ENCODE measurements around the gene KRT77. TPM values are rescaled to one million over a fixed set of nuclear protein-coding genes. Genes with fewer than 3 reads are reported as not detected.
"Not testable (repeated sequence)": the region's sequence is repeated elsewhere in the genome, so short reads cannot be mapped to it uniquely, and the experiment has no call there.

Gene KRT77
- total RNA-seq, 1 donor from 2014 or later = 0.96 TPM

DNA sequence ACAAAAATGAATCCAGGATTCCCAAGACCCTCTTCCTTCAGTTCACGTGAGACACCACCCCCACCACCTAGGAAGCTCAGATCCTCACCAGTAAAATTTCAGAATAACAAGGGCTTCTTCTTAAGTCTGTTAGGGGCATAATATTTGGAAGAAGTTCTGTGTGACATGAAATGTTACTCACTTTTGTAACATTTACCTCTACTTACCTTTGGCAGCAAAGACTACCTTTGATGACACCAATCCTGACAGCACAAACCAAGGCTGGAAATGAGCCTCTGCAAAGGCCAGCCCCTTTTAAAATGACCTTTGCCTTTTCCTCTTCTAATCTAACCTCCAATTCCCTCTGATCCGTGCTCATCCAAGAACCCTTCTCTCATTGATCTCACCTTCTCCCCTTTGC lies 19.4 kb upstream of the KRT77 start:
- no peak for DNase-seq (ENCODE audit: low spot score)

DNA sequence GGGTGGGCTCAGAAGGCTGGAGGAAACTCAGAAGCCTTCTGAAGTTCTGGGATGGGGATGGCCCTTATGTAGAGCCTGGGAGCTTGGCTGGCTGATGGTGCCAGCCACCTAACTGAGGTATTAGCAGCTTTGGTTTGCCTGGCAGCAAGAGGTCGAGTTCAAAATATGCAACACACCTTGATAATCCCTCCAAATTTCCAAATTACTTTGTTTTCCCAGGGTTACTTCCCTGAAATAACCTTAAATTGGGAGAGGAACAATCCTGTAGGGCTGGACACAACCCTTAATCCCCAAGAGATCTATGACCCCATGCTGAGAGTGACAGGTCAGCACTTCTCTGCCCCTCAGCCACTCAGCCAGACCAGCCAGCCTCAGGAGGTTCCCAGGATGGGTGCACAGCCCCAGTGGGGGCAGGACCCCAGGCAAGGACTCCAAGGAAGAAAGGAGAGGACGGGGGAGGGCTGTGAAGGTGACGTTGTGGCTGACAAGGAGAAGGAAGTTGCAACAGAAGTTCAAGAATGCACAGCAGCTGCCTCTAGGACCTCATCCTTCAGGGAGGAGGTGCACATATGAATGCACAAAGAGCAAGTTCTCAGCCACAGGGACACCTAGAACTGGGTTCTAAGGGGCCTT lies 18.6 kb upstream of the KRT77 start:
- DNase-seq (ENCODE audit: low spot score) = no peak

GRCh38 chr12:52720365-52720886 lies 17.1 kb upstream of the KRT77 start:
- no peak for DNase-seq (ENCODE audit: low spot score)

DNA sequence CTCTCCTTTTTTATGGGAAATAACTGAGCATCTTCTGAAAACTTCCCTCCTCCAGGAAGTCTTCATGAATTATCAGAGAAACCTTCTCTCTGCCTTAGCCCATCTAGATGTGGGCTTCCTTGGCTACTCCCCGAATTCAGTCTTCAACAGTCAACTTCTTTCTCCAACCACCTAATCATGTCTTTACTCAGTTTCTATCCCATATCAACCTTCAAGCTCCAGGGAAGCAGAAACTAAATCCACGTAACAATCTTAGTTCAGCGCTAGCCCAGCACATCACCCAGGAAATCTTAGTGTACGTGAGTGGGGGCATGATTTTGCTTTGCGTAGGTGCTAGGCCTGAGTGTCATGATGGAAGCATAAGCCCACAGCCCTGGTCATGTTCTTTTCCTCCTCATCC lies 12.7 kb upstream of the KRT77 start:
- no peak for DNase-seq (ENCODE audit: low spot score)

GRCh38 chr12:52715416-52715815 lies 12.1 kb upstream of the KRT77 start:
- no peak for DNase-seq (ENCODE audit: low spot score)

DNA sequence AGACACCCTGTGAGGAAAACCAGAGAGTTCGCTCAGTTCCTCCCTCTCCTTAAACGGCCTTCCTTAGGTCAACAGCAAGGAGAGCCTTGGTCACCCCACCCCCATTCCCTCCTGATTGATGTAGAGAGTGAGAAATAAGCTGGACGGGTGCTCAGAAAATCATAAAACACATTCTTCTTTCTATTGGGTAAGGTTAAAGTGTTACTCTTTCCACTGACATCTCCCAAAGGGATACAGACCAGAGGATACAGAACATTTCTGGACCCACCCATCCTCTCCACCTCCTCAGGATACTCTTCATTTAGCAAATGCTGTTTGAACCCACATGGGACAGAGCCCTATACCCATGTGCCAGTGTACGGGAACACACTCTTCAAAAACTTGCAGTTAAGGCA lies 11.6 kb upstream of the KRT77 start:
- DNase-seq (ENCODE audit: low spot score) = no peak

- DNase-seq (ENCODE audit: low spot score) = peak; percentile 12
Measured at GRCh38 chr12:52713960-52714886, 10.9 kb upstream of the KRT77 start.

DNA sequence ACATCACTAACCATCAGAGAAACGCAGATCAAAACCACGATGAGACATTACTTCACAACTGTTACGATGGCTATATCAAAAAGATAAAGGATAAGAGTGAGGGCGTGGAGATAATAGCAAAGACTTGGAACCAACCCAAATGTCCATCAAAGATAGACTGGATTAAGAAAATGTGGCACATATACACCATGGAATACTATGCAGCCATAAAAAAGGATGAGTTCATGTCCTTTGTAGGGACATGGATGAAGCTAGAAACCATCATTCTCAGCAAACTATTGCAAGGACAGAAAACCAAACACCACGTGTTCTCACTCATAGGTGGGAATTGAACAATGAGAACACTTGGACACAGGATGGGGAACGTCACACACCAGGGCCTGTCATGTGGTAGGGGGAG lies 8.8 kb upstream of the KRT77 start:
- DNase-seq (ENCODE audit: low spot score) = not testable (repeated sequence)

DNA sequence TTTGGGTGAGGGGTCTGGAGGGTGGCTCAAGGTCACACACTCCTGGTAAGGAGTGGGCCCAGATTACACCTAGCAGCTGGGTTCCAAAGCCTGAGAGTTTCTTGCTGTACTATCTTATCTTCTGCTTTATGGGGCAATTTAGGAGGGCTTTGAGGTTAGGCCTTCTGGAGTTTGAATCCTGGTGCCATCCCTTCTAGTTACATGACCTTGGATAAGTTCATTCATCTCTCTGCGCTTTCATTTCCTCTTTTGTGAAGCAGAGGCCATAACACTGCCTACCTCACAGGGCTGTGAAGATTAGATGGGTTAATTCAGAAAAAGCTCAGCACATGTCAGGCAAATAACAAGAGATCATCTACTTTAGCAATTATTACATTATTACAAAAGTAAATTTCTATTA lies 7.4 kb upstream of the KRT77 start:
- DNase-seq (ENCODE audit: low spot score) = no peak

DNA sequence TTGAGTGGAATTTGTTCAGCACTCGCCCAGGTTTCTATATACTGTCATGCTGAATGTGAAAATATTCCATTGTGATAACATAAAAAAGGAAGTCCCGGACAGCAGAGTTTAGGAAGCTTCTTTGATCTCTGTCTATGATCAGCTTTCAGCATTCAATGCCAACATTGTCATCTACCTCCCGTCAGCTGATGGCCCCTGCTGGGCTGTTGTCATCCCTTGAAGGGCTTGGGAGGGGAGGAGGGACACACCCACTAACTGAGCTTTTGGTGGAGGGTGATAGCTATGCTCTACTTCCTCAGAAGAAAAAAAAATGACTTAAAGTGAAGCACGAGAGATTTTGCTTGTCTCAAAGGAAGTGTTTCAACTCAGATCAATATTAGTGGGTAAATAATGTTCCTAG lies 4.7 kb upstream of the KRT77 start:
- DNase-seq (ENCODE audit: low spot score) = no peak

- no peak for DNase-seq (ENCODE audit: low spot score)
Measured at GRCh38 chr12:52704464-52704863, 1.1 kb upstream of the KRT77 start.

GRCh38 chr12:52703878-52704277 lies 554 bp upstream of the KRT77 start:
- DNase-seq (ENCODE audit: low spot score) = no peak

DNA sequence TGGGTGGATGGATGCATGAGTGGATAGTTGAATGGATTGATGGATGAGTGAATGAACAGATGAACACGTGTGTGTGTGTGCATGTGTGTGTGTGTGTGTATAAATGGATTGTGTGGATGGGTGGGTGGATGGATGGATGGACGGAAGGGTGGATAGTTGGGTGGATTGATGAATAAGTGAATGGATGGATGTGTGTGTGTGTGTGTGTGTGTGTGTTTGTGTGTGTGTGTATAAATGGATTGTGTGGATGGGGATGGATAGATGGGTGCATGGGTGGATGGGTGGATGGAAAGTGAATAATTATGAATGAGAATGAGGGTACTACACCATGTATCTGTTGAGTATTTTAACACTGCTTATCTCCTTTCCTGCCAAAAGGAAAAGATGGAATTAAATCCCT lies 986 bp downstream of the KRT77 start:
- no peak for DNase-seq (ENCODE audit: low spot score)

DNA sequence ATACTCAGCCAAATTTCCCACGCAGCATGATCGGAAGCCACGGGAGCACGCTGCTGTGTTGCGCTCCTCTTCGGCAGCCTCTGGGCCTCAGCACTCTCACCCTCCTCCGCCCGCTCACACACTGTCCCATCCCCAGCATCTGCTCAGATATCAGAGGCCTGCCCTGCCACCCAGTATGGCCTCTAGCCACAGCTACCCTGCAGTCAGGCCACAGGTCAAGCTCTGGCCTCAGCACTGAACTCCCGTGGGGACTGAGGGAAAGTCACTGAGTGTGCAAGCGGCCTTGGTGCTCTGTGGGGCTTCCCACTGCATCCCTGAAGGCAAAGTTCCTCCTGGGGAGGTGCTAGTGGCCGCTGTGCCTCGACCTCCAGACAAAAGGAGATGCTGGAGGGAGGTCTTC lies 2.0 kb downstream of the KRT77 start:
- no peak for DNase-seq (ENCODE audit: low spot score)

DNA sequence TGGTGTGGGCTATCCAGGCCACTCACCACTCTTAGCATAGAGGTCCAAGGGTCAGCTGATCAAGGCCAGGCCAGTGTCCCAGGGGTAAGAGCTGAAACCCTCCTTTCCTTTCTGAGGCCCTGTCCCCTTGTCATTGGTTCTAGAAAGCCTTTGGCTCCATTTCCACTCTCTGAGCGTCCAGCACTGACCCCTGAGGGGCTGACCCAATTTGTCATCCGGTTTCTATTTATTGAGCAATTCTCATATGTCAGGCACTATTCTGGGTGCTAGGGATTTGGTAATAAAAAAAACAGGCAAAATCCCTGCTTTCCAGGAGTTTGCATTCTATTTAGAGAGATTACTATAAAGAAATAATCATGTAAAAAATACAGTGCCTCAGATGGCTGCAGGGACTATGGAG lies 3.4 kb downstream of the KRT77 start:
- DNase-seq (ENCODE audit: low spot score) = no peak

DNA sequence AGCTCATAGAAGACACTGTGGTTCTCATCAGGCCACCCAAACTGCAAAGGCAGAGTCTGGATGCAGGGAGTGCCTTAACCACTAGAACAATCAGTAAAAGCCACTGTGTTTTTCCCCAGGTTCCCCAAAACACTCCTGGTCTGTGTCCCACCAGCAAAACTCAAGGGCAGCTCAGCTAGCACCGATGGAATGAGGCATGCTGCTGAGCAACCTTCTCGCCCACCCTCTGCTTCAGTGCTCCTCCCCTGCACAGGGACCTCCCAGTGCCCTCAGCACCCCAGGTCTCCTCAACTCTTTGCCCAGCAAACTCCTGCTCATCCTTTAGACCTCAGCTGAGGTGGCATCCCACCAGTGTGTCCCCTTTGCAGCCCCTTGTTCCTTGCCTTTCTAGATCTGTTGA lies 4.0 kb downstream of the KRT77 start:
- DNase-seq (ENCODE audit: low spot score) = no peak

DNA sequence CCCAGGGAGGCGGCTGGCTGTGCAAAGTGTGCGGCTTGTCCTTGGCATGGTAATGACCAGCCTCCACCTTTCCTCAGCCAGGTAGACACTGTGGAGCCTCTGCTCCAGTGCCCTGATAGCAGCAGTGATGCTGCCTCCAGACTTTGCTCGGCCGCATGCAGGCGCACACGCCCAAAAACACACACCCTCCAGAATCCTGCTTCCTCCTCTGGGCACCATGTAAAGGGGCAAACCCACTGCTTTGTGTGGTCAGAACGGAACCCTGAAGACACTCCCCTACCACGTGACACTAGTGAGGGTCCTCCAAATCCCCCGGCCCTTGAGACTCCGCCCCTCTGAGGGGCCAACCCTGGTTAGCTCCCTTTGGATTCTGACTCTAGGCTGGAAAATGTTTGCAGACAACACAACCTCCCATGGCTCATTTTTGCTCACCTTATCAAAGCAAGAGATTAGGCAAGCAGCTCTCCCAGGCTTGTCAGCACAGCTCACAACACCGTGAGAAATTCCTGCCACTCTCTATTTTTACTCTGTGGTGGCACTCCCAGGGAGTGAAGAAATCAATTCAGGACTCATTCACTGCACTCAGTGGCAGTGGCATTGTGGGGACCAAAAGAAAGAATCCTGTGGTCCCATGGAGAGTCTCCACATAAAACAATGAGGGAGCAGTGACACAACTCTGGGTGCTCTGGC lies 4.5 kb downstream of the KRT77 start:
- DNase-seq (ENCODE audit: low spot score) = no peak

- DNase-seq (ENCODE audit: low spot score) = no peak
Measured at GRCh38 chr12:52697058-52697582, 6.2 kb downstream of the KRT77 start.

- DNase-seq (ENCODE audit: low spot score) = no peak
Measured at GRCh38 chr12:52696588-52696987, 6.7 kb downstream of the KRT77 start.

DNA sequence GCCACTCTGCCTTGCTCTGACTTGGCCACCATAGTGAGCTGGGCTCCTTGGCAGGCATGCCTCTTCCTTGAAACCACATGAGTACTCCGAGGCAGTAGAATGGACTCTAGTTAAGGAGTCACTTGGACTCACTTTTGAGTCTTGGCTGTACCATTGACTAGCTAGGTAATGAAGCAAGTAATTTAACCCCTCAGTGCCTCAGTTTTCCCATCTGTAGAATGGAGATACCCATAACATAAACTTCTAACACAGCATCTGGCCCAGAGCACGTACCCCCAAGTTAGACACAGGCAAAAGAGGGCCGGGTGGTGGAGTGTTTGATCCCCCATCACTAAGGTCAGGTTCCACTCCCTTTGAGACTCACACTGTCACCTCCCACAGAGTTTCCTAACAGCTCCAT lies 8.3 kb downstream of the KRT77 start:
- no peak for DNase-seq (ENCODE audit: low spot score)

DNA sequence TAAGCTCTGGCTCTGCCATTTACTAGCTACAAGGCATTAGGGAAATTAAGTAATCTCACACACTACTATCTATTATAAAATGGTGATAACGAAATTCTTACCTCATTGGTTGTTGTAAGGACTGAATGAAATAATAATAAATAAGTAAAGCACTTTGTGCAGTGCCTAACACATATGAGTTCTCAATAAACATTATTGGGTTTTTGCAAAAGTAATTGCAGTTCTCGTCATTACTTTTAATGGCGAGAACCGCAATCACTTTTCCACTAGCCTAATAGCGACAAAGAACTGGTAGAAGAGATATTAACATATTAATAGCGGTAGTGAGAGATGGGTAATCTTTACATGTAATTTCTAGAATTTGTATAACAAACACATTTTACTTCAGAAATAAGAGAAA lies 9.2 kb downstream of the KRT77 start:
- DNase-seq (ENCODE audit: low spot score) = no peak

DNA sequence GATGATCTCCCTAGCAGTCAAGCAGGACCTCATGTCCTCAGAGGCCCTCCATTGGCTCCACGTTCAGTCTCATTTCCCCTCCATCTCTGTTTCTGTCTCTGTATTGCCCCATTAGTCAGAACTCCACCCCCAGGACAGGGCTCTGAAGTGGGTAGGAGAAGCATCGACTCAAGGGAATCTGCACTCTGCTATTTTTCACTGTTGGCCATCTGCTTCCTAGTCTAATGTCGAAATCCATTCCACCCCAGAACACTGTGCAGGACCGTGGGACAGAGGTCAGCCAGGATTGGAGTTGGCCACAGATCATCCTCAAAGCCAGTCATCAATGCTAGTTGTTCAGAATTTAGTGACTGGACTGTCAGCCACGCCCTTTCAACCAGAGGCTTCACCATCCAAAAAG lies 10.1 kb downstream of the KRT77 start:
- no peak for DNase-seq (ENCODE audit: low spot score)
